ENCODE data around the gene TFCP2L1. TPM values are rescaled to one million over a fixed set of nuclear protein-coding genes. Genes with fewer than 3 reads are reported as not detected.

TFCP2L1 gene
- total RNA-seq, 1 donor from 2014 or later = not detected

DNA sequence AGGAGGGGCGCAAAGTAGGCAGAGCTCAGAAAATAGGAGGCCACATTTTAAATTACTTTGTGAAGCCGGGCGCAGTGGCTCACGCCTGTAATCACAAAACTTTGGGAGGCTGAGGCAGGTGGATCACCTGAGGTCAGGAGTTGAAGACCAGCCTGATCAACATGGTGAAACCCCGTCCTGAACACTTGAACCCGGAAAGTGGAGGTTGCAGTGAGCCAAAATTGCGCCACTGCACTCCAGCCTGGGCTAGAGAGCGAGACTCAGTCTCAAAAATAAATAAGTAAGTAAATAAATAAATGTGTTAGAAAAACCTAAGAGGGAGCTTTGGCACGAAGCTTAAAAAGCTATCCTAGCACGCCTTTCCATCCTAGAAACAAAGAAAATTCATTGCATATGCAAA is 105.5 kb downstream of the TFCP2L1 start:
- DNase-seq (ENCODE audit: low read depth) = no peak

DNA sequence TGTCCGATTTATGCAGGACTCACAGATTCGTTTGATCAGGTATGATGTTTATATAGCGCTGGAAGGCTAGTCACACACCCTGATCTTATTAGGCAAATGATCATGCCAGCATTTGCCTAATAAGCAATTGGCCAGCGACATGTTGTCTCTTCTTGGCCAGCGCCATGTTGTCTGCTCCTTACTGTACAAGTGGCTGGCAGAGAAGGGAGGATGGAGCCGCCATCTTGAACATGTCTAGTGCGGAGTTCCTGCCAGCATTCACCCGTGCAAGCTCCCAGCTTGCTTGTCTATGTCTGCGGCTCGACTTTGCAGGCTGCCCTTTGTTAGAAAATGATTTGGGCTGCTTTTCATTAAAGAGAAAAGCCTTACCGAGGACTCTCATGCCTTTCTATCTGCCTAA is 106.3 kb downstream of the TFCP2L1 start:
- DNase-seq (ENCODE audit: low read depth) = no peak

DNA sequence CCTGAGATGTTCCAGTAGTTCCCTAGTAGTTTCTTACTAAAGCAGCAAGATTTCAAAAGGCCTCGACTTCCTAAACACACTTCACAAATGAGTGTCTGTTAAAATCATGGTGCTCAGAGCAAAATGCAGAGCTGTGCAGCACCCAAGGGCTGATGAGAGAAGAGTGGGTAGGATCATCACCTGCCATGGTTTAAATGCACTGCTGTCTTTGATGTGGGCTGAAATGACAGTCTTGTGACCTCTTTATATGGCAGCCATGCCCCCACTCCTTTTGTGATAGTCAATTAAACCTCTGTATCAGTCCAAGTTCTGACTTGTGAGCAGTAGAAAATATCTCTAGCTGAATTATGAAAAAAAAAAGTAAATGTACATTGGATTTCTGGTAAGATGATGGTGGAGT is 107.1 kb downstream of the TFCP2L1 start:
- no peak for DNase-seq (ENCODE audit: low read depth)

DNA sequence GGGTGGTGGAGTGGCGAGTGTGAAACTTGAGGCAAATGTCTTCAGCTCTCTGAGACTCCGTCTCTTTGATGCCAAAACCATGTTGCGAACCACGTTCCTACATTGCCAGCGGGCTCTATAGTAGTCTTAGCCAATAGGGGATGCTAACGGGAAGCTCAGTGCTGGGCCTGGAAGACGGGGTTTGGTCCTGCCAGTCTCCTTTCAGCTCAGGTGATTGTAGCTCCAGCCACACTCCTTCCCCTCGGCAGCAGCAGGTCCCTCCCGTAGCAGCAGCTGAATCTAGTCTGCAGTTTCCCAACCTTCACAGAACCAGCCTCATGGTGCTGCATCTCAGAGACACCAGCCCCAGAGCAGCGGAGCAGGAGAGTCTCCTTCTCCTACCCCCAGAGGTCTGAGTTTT is 109.7 kb downstream of the TFCP2L1 start:
- DNase-seq (ENCODE audit: low read depth) = no peak

DNA sequence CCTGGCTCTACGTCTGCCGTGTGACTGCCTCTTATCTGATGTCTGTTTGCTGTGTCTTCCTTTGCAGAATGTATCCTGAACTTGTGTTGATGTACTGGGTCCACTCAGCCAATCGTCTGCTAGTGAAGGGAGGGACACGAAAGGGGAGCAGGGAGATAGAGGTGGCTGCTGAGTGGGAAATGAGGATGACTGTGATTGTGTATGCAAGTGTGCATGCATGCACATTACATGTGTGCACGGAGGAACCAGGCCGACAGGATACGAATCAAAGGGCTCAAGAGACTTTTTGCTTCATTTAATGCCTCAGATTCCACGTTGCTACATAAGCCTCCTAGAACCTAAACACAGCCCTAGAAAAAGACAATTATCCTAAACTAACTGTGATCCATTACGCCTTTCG is 111.2 kb downstream of the TFCP2L1 start:
- DNase-seq (ENCODE audit: low read depth) = no peak

DNA sequence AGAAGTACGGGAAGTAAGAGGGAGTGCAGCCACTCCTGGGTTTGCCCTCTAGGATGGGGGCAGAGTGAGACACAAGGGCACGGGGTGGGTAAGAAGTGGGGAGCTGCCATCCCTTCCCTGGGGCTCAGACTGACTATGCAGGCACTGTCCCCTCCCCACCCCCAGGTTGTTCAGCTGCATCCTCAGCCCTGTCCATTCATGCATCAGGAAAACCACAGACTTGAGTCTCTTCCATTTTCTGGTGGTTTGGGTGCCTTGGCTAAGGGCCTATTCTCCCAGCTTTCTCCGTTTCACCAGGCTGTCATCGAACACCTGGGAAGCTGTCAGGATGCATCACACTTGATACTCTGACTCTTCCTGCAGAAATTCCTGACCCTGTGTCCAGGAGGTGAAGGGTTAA is 111.9 kb downstream of the TFCP2L1 start:
- no peak for DNase-seq (ENCODE audit: low read depth)

DNA sequence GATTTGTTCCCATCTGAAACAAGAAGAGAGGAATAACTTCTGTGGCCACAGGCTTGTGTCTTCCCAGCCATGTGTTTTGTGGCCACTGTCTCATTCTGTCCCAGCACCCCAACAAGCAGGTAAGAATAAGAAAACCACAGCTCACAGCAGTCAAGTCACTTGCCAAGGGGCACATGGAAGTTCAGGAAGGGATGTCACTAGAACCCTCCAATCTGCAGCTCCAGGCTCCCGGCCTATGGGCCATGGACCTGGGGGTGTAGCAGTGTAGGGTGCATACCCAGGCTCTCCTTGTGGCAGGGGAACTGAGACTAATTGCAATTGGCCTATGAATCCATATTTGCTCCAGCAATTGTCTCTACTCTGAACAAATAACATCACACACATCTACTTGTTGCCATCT is 112.5 kb downstream of the TFCP2L1 start:
- no peak for DNase-seq (ENCODE audit: low read depth)

DNA sequence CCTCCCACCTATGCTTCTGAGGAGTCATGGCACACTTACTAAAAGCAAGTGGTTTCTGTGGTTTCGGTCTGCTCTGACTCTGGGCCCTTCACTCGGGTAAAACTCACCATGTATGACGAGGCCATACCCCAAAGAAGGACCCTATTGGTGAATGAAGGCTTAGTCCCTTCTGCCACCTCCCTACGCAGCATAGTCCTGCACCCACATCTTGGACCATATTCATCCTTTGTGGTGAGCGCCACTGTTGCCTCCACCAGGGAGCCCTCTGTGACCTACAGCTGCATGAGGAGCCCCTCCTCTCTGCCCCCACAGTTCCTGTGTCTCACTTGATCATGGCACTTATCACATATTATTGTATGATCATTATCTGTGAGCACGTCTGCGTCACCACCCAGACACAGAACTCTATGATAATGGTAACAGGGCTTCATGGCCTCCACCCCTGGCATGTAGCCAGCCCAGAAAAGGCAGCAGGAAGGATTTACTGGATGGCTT is 113.3 kb downstream of the TFCP2L1 start:
- DNase-seq (ENCODE audit: low read depth) = no peak

DNA sequence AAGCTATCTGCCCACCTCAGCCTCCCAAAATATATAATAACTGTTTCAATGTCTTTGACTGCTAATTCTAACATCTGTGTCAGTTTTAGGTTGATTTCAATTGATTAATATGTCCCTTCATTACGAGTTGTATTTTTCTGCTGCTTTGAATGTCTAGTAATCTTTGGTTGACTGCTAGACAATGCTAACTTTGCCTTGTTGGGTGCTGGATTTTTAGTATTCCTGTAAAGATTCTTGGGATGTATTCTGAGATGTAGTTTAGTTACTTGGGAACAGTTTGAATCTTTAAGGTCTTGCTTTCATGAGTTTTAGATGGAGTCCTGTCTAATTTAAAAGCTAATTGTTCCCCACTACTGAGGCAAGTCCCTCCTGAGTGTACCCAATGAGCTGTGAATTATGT is 114.4 kb downstream of the TFCP2L1 start:
- no peak for DNase-seq (ENCODE audit: low read depth)

DNA sequence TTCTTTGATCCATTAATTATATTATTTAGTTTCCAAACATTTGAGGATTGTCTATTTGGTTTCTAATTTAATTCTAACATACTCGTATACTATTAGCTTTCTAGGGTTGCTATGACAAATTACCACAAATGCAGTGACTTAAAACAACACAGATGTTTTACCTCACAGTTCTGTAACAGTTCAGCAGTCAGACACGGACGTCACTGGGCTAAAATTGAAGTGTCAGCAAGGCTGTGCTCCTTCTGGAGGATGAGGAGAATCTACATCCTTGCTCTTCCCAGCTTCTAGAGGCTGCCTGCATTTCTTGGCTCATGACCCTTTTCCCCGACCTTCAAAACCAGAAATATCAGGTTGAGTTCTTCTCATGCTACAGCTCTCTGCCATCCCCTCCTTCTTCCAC is 117.6 kb downstream of the TFCP2L1 start:
- no peak for DNase-seq (ENCODE audit: low read depth)

Other genes starting within 250 kb of the TFCP2L1 start
- gene RNU4ATAC, start 245.7 kb upstream of the TFCP2L1 start, total RNA-seq = not detected in 2 replicates

Measured in myocyte (in vitro differentiated cells).